AG09309 (cell line): ENCODE data around the gene NEGR1.

Experiments used
- DNase-seq: peaks from one replicate; pipeline ENCODE4 v3.0.0-alpha.2; 2010; ENCODE audit warnings: low read depth
- H3K4me3 ChIP-seq: 2 replicates; pipeline ENCODE4 v1.5.1; 2011; ENCODE audit warnings: mild to moderate bottlenecking, low read depth, low read length, moderate library complexity; ENCODE audit not compliant: control insufficient read depth
- TF ChIP-seq, protein P1 (sequence below): IDR thresholded peaks from 2 replicates; pipeline ENCODE4 v1.5.1; 2011; ENCODE audit warnings: mild to moderate bottlenecking, low read depth, low read length, inconsistent platforms; ENCODE audit not compliant: insufficient read depth, control insufficient read depth; ENCODE audit errors: missing control alignments

Gene NEGR1

DNA sequence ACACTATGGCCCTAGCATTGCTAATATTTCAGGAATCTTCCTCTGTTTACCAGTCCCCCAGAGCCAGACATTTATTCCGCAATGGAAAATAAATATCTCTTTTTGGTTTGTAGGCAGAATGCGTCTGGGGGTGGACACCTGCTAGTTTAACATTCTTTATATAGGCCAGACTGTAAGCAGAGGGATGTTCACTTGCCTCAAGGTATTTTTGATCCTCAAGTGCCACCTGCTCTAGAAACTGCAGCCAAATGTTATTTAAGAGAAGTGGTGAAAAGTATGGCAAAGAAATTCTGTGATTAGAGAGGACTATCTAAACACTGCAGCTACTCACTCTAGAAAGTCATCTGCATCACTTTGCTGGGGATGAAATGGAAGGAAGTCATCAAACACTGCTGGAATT, 164.7 kb downstream of the NEGR1 start:
- H3K4me3 ChIP-seq, result no peak overlapping the region
- no peak for DNase-seq
- TF ChIP-seq, protein P1, sequence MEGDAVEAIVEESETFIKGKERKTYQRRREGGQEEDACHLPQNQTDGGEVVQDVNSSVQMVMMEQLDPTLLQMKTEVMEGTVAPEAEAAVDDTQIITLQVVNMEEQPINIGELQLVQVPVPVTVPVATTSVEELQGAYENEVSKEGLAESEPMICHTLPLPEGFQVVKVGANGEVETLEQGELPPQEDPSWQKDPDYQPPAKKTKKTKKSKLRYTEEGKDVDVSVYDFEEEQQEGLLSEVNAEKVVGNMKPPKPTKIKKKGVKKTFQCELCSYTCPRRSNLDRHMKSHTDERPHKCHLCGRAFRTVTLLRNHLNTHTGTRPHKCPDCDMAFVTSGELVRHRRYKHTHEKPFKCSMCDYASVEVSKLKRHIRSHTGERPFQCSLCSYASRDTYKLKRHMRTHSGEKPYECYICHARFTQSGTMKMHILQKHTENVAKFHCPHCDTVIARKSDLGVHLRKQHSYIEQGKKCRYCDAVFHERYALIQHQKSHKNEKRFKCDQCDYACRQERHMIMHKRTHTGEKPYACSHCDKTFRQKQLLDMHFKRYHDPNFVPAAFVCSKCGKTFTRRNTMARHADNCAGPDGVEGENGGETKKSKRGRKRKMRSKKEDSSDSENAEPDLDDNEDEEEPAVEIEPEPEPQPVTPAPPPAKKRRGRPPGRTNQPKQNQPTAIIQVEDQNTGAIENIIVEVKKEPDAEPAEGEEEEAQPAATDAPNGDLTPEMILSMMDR, result no peak

DNA sequence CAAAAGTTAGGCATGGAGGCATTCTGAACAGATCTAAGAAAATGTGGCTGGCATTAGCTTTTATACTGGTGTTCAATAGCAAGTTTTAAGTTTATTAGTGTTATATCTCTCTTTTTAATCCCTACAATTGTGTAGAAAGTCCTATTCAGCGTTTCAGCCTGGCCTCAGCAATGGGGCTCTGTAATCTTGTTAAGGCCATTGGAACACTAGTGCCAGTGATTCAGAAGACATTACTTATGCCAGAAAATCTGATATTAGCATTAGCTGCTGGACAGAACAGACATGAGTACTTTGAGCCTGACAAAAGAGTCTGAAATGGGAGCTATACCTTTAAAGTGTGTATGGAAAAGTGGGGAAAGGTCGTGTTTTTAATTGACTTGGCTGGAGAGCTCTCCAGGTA, 167.0 kb downstream of the NEGR1 start:
- no peak for DNase-seq
- TF ChIP-seq, protein P1, result no peak

DNA sequence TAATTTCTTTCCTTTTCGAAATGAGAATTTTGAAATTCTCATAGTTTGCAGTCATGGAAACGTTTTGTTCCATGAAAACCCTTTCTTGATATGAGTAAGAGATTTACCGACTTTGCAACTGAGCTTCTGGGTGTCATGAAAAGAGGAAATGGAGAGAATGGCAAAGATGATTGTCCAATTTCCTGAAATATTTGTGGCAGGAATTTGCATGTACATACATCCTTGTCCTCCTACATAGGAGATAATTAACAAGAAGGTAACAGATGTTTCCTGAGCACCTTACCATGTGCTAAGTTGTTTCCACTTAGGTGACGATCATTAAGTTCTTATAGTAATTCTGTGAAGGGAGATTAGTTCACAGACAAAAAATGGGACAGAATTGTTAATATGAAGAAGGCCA, 170.7 kb downstream of the NEGR1 start:
- no peak for DNase-seq
- no peak overlapping the region for H3K4me3 ChIP-seq
- TF ChIP-seq, protein P1, result no peak

More for the DNA sequence above, 167.0 kb downstream of the NEGR1 start:
- H3K4me3 ChIP-seq, result no peak overlapping the region

DNA sequence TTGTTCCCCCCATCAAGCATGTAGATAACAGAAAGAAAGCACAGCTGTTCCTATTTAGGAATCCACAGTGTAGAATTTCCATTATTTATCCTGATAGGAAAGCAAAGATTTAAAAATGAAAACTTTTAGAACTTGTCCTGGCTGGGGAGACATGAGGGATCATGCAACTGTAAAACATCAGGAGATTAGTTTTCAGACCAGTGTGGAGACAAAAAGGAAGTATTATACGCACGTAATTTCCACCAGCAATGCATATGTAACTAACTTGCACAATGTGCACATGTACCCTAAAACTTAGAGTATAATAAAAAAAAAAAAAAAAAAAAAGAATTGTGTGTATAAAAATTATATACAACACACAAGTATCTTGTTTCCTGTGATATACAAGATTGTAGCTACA, 172.4 kb downstream of the NEGR1 start:
- no peak overlapping the region for H3K4me3 ChIP-seq
- no peak for DNase-seq
- TF ChIP-seq, protein P1, result no peak

DNA sequence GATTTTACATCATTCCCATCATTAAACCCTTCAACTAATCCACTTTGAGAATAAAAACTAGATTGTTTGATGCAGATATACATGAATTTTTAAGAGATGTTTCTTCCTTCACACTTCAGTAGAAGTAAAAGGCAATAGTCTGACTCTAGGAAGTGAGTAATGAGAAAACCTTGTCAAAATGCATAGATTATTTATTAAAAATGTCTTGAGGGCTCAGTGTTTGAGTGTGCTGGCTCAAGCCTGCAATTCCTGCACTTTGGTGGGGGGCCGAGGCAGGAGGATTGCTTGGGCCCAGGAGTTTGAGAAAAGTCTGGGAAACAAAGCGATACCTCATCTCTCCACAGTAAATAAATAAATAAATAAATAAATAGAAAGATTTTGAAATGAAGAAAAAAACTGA, 177.1 kb downstream of the NEGR1 start:
- DNase-seq, result no peak
- TF ChIP-seq, protein P1, result no peak
- H3K4me3 ChIP-seq, result no peak overlapping the region

DNA sequence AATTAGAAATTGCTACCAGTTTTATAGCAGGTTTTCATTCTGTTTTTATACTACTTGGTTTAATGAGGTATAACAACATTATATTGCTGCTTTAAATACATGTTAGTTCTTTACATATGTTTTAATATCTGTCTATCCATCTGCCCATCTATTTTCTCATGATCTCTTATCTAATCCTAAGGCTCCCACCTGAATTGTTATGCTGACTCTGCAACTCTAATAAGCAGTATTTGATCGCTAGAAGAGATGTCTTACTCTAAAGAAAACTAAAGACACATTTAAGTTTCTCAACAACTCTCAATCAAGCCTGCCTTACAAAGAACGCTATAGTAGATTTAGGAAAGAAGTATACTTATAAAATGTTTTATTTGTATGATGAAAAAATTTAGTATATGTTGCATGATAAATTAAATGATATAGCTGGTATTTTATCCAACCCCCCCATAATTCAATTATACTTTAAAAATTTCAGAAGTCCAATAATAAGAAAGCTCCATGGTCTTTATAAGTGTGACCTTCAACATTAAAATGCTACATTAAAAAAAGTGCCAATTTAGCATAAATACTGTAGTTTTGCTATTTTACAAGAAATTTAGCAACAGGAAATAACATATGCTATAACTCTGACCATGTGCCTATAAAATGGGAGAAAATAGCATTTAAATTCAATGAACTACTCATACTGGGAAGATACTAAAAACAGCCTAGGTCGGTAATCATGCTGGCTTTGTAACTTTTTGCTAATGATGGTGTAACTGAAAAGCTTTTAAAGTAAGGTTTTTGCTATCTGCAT, 180.3 kb downstream of the NEGR1 start:
- TF ChIP-seq, protein P1, result no peak
- no peak for DNase-seq
- no peak overlapping the region for H3K4me3 ChIP-seq
